ENCODE data around the gene IGF1.

DNA sequence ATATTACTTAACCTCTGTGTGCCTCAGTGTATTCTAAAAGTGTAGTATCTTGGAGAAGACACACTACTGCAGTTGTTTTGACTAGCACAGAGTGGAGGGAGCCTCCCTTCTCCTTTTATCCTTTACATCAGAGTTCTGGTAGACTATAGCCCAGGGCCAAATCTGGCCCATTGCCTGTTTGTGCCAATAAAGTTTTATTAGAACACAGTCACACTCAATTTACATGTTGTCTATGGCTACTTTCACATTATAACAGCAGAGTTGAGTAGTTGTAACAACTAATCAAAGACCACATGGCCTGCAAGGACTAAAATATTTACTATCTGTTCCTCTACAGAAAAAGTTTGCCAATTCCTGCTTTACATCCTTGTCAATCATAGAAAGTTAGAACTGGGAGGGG is 27.7 kb upstream of the IGF1 start:
- TF ChIP-seq, protein P1, sequence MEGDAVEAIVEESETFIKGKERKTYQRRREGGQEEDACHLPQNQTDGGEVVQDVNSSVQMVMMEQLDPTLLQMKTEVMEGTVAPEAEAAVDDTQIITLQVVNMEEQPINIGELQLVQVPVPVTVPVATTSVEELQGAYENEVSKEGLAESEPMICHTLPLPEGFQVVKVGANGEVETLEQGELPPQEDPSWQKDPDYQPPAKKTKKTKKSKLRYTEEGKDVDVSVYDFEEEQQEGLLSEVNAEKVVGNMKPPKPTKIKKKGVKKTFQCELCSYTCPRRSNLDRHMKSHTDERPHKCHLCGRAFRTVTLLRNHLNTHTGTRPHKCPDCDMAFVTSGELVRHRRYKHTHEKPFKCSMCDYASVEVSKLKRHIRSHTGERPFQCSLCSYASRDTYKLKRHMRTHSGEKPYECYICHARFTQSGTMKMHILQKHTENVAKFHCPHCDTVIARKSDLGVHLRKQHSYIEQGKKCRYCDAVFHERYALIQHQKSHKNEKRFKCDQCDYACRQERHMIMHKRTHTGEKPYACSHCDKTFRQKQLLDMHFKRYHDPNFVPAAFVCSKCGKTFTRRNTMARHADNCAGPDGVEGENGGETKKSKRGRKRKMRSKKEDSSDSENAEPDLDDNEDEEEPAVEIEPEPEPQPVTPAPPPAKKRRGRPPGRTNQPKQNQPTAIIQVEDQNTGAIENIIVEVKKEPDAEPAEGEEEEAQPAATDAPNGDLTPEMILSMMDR (IDR thresholded peaks at IDR 0.05): no peak
- no peak for TF ChIP-seq POLR2A (IDR thresholded peaks at IDR 0.05)
